ENCODE data around the gene TEX48. TPM values are rescaled to one million over a fixed set of nuclear protein-coding genes. Genes with fewer than 3 reads are reported as not detected.

TEX48 gene
- total and polyA plus RNA-seq, 2 donors (not counting 1 experiment from before 2014, with no cell fraction given): not detected

DNA sequence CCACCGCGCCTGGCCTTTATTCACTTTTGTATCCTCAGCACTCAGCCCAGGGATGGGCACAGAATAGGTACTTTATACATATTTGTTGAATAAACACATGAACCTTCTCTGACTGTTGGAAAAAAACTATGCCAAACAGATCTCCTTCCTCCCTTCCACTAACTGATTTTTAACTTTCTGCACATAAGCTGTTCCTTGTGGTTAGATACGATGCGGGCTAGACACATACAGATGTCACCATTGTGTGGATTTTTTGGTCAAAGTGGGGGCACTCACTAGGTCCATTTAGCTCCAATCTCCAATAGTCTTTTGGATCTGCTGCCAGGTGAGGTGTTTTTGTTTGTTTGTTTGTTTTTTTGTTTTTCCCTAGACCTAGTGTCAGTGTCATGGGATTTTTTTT lies 5.1 kb downstream of the TEX48 start:
- no peak for TF ChIP-seq EZH2 (IDR thresholded peaks at IDR 0.05; ENCODE audit: low read length, missing control alignments)
- TF ChIP-seq, protein P1, sequence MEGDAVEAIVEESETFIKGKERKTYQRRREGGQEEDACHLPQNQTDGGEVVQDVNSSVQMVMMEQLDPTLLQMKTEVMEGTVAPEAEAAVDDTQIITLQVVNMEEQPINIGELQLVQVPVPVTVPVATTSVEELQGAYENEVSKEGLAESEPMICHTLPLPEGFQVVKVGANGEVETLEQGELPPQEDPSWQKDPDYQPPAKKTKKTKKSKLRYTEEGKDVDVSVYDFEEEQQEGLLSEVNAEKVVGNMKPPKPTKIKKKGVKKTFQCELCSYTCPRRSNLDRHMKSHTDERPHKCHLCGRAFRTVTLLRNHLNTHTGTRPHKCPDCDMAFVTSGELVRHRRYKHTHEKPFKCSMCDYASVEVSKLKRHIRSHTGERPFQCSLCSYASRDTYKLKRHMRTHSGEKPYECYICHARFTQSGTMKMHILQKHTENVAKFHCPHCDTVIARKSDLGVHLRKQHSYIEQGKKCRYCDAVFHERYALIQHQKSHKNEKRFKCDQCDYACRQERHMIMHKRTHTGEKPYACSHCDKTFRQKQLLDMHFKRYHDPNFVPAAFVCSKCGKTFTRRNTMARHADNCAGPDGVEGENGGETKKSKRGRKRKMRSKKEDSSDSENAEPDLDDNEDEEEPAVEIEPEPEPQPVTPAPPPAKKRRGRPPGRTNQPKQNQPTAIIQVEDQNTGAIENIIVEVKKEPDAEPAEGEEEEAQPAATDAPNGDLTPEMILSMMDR (conservative IDR thresholded peaks at IDR 0.05 in 1 of 2, IDR thresholded peaks at IDR 0.05 in 1 of 2; ENCODE audit: low read depth in 1 of 2, low read length in 2 of 2): no peak
- no peak overlapping the region for H2AFZ ChIP-seq (ENCODE audit: low read length)
- no peaks in the 10 kb centered on the region for H3K36me3 ChIP-seq (ENCODE audit: control insufficient read depth, insufficient read depth, low read length)
- no peak overlapping the region for H3K9ac ChIP-seq (ENCODE audit: insufficient read depth, low read length)
- H3K9me3 ChIP-seq (ENCODE audit: control insufficient read depth, insufficient read depth, low read depth, low read length): no peaks in the 10 kb centered on the region
- H3K4me1 ChIP-seq (ENCODE audit: control insufficient read depth, extremely low read depth, insufficient read depth, low read length): peaks cover 2% of the 10 kb centered on the region
- no peaks in the 10 kb centered on the region for H3K27me3 ChIP-seq (ENCODE audit: control insufficient read depth, insufficient read depth, low read length)
- DNase-seq (ENCODE audit: low read depth in 2 of 2): peak in 1 of 2 donors; percentile 47
- H3K4me2 ChIP-seq (ENCODE audit: extremely low read depth, insufficient read depth, low read length): peak overlapping the region; percentile 17
- H3K4me3 ChIP-seq (replicated peaks in 1 of 4; ENCODE audit: control extremely low read depth in 1 of 4, insufficient read depth in 1 of 4, low read depth in 3 of 4, low read length in 4 of 4): no peak overlapping the region
- H4K20me1 ChIP-seq (ENCODE audit: control insufficient read depth, extremely low read depth, insufficient read depth, low read length): no peaks in the 10 kb centered on the region
- H3K79me2 ChIP-seq (ENCODE audit: control insufficient read depth, insufficient read depth, low read length): no peaks in the 10 kb centered on the region
- peak overlapping the region; percentile 55 for H3K27ac ChIP-seq (ENCODE audit: insufficient read depth, low read length)

- no peak overlapping the region for H3K4me3 ChIP-seq (replicated peaks in 1 of 4; ENCODE audit: control extremely low read depth in 1 of 4, insufficient read depth in 1 of 4, low read depth in 3 of 4, low read length in 4 of 4)
- H3K27ac ChIP-seq (ENCODE audit: insufficient read depth, low read length): no peak overlapping the region
- peaks cover 2% of the 10 kb centered on the region for H3K4me1 ChIP-seq (ENCODE audit: control insufficient read depth, extremely low read depth, insufficient read depth, low read length)
- no peaks in the 10 kb centered on the region for H3K27me3 ChIP-seq (ENCODE audit: control insufficient read depth, insufficient read depth, low read length)
- H2AFZ ChIP-seq (ENCODE audit: low read length): no peak overlapping the region
- peak in 1 of 2 donors; percentile 51 for DNase-seq (ENCODE audit: low read depth in 2 of 2)
- H3K4me2 ChIP-seq (ENCODE audit: extremely low read depth, insufficient read depth, low read length): no peak overlapping the region
- no peaks in the 10 kb centered on the region for H4K20me1 ChIP-seq (ENCODE audit: control insufficient read depth, extremely low read depth, insufficient read depth, low read length)
- no peaks in the 10 kb centered on the region for H3K36me3 ChIP-seq (ENCODE audit: control insufficient read depth, insufficient read depth, low read length)
- H3K9ac ChIP-seq (ENCODE audit: insufficient read depth, low read length): no peak overlapping the region
- no peaks in the 10 kb centered on the region for H3K9me3 ChIP-seq (ENCODE audit: control insufficient read depth, insufficient read depth, low read depth, low read length)
- H3K79me2 ChIP-seq (ENCODE audit: control insufficient read depth, insufficient read depth, low read length): no peaks in the 10 kb centered on the region
- TF ChIP-seq EZH2 (IDR thresholded peaks at IDR 0.05; ENCODE audit: low read length, missing control alignments): no peak
- TF ChIP-seq, protein P1 (conservative IDR thresholded peaks at IDR 0.05 in 1 of 2, IDR thresholded peaks at IDR 0.05 in 1 of 2; ENCODE audit: low read depth in 1 of 2, low read length in 2 of 2): no peak
These were observed 7.0 kb downstream of the TEX48 start for GRCh38 chr9:114674798-114675540.

DNA sequence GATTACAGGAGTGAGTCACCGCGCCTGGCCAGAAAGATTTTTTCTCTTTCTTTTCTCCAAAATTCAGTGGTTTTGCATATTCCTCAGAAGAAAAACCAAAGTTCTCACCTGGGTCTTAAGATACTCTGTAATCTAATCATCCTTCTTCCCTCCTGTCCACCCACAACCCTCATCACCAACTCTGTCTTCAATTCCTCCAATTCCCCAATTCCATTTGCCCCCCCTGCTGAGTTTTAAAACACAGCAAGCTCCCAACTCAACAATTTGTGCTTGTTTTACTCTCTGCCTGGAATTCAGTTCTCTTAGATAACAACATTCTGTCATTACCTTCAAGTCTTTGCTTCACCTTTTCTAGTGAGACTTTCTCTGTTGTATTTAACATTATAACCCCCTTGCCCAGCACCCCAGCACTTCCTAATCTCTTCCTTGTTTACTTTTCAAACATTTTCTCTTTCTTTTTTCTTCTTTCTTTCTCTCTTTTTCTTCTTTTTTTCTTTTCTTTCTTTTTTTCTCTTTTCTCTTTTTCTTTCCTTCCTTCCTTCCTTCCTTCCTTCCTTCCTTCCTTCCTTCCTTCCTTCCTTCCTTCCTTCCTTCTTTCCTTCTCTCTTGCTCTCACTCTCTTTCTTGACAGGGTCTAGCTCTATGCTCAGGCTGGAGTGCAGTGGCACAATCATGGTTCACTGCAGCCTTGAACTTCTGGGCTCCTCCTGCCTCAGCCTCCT lies 7.8 kb downstream of the TEX48 start:
- TF ChIP-seq, protein P1 (conservative IDR thresholded peaks at IDR 0.05 in 1 of 2, IDR thresholded peaks at IDR 0.05 in 1 of 2; ENCODE audit: low read depth in 1 of 2, low read length in 2 of 2): no peak
- TF ChIP-seq EZH2 (IDR thresholded peaks at IDR 0.05; ENCODE audit: low read length, missing control alignments): no peak
- Histone ChIP-seq H3K9me3 (ENCODE audit: control insufficient read depth, insufficient read depth, low read depth, low read length) (no peaks in the 10 kb centered on the region), H3K27me3 (ENCODE audit: control insufficient read depth, insufficient read depth, low read length) (no peaks in the 10 kb centered on the region), H3K4me1 (ENCODE audit: control insufficient read depth, extremely low read depth, insufficient read depth, low read length) (peaks cover 2% of the 10 kb centered on the region), H3K27ac (ENCODE audit: insufficient read depth, low read length) (no peak overlapping the region), H4K20me1 (ENCODE audit: control insufficient read depth, extremely low read depth, insufficient read depth, low read length) (no peaks in the 10 kb centered on the region), H3K36me3 (ENCODE audit: control insufficient read depth, insufficient read depth, low read length) (no peaks in the 10 kb centered on the region), H2AFZ (ENCODE audit: low read length) (no peak overlapping the region), H3K4me2 (ENCODE audit: extremely low read depth, insufficient read depth, low read length) (no peak overlapping the region), H3K9ac (ENCODE audit: insufficient read depth, low read length) (no peak overlapping the region), H3K4me3 (replicated peaks in 1 of 4; ENCODE audit: control extremely low read depth in 1 of 4, insufficient read depth in 1 of 4, low read depth in 3 of 4, low read length in 4 of 4) (no peak overlapping the region), H3K79me2 (ENCODE audit: control insufficient read depth, insufficient read depth, low read length) (no peaks in the 10 kb centered on the region)
- DNase-seq (ENCODE audit: low read depth in 2 of 2): peak in 1 of 2 donors; percentile 62

All from fibroblast of lung (primary cell).